Spinal cord (tissue), 10 donors: ENCODE results near the gene TMEM59L. TPM values are rescaled to one million over a fixed set of nuclear protein-coding genes. Genes with fewer than 3 reads are reported as not detected.
A peak's percentile ranks its signal among the peaks of the same experiment; 100 is the strongest.

Experiments
- DNase-seq, 6 donors: peaks; one replicate each; pipeline versions ENCODE4 v3.0.0 to v3.0.0-alpha.2; 2013 to 2015; ENCODE audit warnings: low spot score in 6 of 6, low read depth in 4 of 6
- H3K27ac ChIP-seq: one replicate; pipeline ENCODE4 v1.5.1; 2013; ENCODE audit warnings: low read depth, low read length, control low read depth
- H3K27me3 ChIP-seq: one replicate; pipeline ENCODE4 v1.6.1; 2013; ENCODE audit warnings: low read length; ENCODE audit not compliant: control insufficient read depth, insufficient read depth
- H3K36me3 ChIP-seq: one replicate; pipeline ENCODE4 v1.6.1; 2013; ENCODE audit warnings: low read length; ENCODE audit not compliant: control insufficient read depth, insufficient read depth
- H3K4me1 ChIP-seq: one replicate; pipeline ENCODE4 v1.6.1; 2013; ENCODE audit warnings: low read length; ENCODE audit not compliant: control insufficient read depth, insufficient read depth
- H3K4me3 ChIP-seq: one replicate; pipeline ENCODE4 v1.5.1; 2013; ENCODE audit warnings: low read depth, low read length, control low read depth
- H3K9me3 ChIP-seq: one replicate; pipeline ENCODE4 v1.6.1; 2013; ENCODE audit warnings: low read length; ENCODE audit not compliant: control insufficient read depth, insufficient read depth
- WGBS: methylation state at CpG from one replicate; pipeline ENCODE4 v1.1.5; 2013; ENCODE audit warnings: missing lambda C conversion rate; ENCODE audit not compliant: insufficient coverage; 5-methylcytosine and 5-hydroxymethylcytosine counted together
- long read RNA-seq, 4 donors: transcript quantifications; one replicate each; lab custom pipeline, GENCODE V29; 2026
- polyA plus RNA-seq, 2 donors: library from polyadenylated mRNA; unstranded; fragments of 120-200 nt; gene quantifications; one replicate each; pipeline ENCODE4 v1.2.1, GENCODE V29; 2013; ENCODE audit not compliant: insufficient read length in 2 of 2
- total RNA-seq, 2 donors: library from RNA; depleted of rRNA in 1 of 2; stranded (reverse); fragments of 120-200 nt in 1 of 2; fragments of >200 nt in 1 of 2; gene quantifications; one replicate each; pipeline versions ENCODE4 v1.2.3 to v1.2.4, GENCODE V29; 2013 to 2014
- donor health status: healthy.

Gene TMEM59L
- total RNA-seq: 10 to 100 TPM; 21.4 to 64.1 TPM
- 100 to 1,000 TPM; 307 to 353 TPM for polyA plus RNA-seq
- long read RNA-seq, donor 1, transcript TMEM59L-201 (8 exons, 1,613 nt): major isoform, 108 of 340 reads
- long read RNA-seq, donor 1, transcript TMEM59L-204 (7 exons, 1,683 nt): minor isoform, 14 of 340 reads
- long read RNA-seq, donor 1, partial matches to known transcripts: 209 of 340 reads
- long read RNA-seq, donor 1, other reads (novel, unspliced or antisense): 7 of 340 reads
- long read RNA-seq, donor 2, transcript TMEM59L-201 (8 exons, 1,613 nt): major isoform, 36 of 92 reads
- long read RNA-seq, donor 2, partial matches to known transcripts: 54 of 92 reads
- long read RNA-seq, donor 2, other reads (novel, unspliced or antisense): 0 of 92 reads
- long read RNA-seq, donor 3, transcript TMEM59L-204 (7 exons, 1,683 nt): minor isoform, 7 of 78 reads
- long read RNA-seq, donor 3, transcript TMEM59L-201 (8 exons, 1,613 nt): major isoform, 47 of 78 reads
- long read RNA-seq, donor 3, partial matches to known transcripts: 17 of 78 reads
- long read RNA-seq, donor 3, other reads (novel, unspliced or antisense): 5 of 78 reads
- long read RNA-seq, donor 4, transcript TMEM59L-201 (8 exons, 1,613 nt): major isoform, 8 of 46 reads
- long read RNA-seq, donor 4, partial matches to known transcripts: 35 of 46 reads
- long read RNA-seq, donor 4, other reads (novel, unspliced or antisense): 0 of 46 reads

DNA sequence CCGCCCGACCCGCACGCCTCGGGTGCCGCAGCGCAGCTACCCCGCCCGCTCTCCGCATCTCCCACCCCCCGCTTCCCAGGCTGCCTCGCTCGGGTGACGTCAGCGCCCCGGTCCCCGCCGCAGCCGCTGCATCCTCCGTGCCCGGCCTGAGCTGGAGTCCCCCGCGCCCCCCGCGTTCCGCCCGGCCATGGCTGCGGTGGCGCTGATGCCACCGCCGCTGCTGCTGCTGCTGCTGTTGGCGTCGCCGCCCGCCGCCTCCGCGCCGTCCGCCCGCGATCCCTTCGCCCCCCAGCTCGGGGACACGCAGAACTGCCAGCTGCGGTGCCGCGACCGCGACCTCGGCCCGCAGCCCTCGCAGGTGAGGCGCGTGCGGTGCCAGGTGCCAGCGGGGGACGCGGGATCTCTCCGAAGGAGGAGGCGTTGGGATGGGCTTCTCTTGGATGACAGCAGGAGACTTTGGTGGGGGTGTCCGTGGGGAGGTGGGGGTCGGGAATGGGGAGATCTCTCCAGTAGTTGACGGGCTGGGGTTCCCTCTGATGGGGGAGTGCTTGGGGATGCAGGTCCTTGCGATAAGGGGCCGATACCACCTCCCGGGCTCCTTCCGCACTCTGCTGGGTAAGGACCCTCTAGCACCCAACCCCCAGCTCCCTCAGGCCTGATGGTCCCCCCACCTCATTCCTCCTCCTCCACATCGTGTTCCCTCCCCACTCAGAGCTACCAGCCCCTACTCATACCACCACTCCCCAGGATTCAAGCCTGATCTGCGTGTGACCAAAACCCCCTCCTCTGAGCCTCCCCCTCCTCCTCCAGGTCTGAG lies at the start of gene TMEM59L:
TMEM59L (plus strand) TSS at position 99 of the 817 bp plus-strand sequence; CDS start at position 188, 89 bp downstream.
- H3K27ac ChIP-seq: no peak within 1 kb of the TSS
- peak in 4 of 6 donors; percentile 66 to 94 (median 79) for DNase-seq
- H3K4me3 ChIP-seq: peak within 1 kb of the TSS; percentile 52
- peaks cover 36% of the 10 kb centered on the region for H3K36me3 ChIP-seq
- WGBS: under 1% methylated on average over 65 of the region's 70 CpGs
- no peaks in the 10 kb centered on the region for H3K9me3 ChIP-seq
- H3K27me3 ChIP-seq: peaks cover 49% of the 10 kb centered on the region
- H3K4me1 ChIP-seq: peaks cover 45% of the 10 kb centered on the region

DNA sequence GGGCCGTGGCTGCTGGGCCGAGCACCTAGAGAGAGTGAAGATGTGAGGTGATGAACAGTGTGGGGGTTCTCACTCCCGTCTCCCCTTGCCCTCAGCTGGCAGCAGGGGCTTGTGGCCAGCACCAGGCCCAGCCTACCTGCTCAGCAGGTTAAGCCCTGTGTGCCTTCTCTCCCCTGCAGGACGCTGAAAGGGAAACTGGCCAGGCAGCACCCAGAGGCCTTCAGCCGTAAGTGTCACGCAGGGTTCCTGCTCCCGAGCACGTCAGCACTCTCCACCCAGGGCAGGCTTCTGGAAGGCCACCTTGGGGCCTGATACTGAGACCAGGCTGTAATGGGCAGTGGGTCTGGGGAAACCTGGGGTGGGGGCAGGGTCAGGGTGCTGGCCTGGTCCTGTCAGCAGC lies 45.7 kb upstream of the TMEM59L start:
- H3K4me1 ChIP-seq: peaks cover 7% of the 10 kb centered on the region
- no peak overlapping the region for H3K4me3 ChIP-seq
- DNase-seq: no peak
- H3K36me3 ChIP-seq: peaks cover 73% of the 10 kb centered on the region
- 99% methylated on average over 8 of the region's 8 CpGs for WGBS
- H3K27me3 ChIP-seq: no peaks in the 10 kb centered on the region
- no peaks in the 10 kb centered on the region for H3K9me3 ChIP-seq
- H3K27ac ChIP-seq: no peak overlapping the region

DNA sequence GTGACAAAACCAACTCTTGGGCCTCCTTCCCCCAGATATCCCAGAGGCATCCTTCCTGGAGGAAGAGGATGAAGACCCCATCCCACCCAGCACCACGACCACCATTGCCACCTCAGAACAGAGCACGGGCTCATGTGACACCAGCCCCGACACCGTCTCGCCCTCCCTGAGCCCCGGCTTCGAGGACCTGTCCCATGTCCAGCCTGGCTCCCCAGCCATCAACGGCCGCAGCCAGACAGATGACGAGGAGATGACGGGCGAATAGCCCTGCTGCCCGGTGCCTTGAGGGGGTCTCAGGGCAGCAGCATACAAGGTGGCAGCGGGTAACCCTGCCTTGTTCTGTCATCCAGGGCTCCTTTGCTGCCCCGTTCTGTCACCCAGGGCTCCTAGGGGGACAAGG lies 44.3 kb upstream of the TMEM59L start:
- WGBS: 95% methylated on average over 13 of the region's 15 CpGs
- no peak for DNase-seq
- no peaks in the 10 kb centered on the region for H3K27me3 ChIP-seq
- H3K36me3 ChIP-seq: peaks cover 66% of the 10 kb centered on the region
- peaks cover 21% of the 10 kb centered on the region for H3K4me1 ChIP-seq
- H3K27ac ChIP-seq: no peak overlapping the region
- no peaks in the 10 kb centered on the region for H3K9me3 ChIP-seq
- no peak overlapping the region for H3K4me3 ChIP-seq

DNA sequence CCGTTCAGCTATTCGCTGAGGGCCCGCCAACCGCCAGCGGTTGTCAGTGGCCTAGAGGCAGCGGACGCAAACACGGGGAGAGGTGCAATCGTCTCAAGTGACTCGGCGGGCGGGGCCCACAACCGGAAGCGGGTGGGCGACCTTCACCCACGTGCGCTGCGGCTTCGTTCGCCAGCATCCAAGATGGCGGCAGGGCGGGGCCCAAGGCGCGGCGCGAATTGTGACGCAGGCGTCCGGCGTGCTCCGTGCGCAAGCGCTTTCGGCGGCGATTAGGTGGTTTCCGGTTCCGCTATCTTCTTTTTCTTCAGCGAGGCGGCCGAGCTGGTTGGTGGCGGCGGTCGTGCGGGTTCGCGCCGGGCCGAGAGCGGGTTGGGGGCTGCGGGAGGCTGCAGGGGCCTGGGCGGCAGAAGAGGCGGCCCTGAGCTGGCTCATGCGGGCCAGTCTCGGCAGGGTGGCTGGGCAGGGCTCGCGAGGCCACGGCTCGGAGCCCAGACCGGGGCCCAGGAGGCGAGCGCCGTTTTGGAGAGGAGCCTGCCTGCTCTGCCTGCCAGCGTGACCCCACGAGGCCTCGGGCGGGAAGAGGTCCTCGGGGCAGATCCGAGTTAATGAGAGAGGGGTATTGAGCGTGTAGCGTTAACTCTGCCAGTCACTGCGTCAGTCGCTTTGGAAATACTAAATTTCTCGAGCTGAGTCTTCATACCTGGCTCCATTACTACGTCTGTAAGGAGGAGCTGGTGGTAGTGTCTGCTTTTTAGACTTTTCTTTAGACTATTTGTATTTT lies 40.9 kb upstream of the TMEM59L start, which contains the start of gene UBA52:
UBA52 (plus strand) TSS at position 294 of the 781 bp plus-strand sequence. CDS start 1,444 bp downstream, outside the sequence.
- Histone ChIP-seq H3K4me1 (peaks cover 22% of the 10 kb centered on the region), H3K27me3 (no peaks in the 10 kb centered on the region), H3K4me3 (peak within 1 kb of the TSS; percentile 90), H3K36me3 (peaks cover 65% of the 10 kb centered on the region), H3K9me3 (no peaks in the 10 kb centered on the region), H3K27ac (peak within 1 kb of the TSS; percentile 80)
- DNase-seq: peak; percentile 91 to 99 (median 94)
- WGBS: 0% methylated on average over 72 of the region's 75 CpGs

DNA sequence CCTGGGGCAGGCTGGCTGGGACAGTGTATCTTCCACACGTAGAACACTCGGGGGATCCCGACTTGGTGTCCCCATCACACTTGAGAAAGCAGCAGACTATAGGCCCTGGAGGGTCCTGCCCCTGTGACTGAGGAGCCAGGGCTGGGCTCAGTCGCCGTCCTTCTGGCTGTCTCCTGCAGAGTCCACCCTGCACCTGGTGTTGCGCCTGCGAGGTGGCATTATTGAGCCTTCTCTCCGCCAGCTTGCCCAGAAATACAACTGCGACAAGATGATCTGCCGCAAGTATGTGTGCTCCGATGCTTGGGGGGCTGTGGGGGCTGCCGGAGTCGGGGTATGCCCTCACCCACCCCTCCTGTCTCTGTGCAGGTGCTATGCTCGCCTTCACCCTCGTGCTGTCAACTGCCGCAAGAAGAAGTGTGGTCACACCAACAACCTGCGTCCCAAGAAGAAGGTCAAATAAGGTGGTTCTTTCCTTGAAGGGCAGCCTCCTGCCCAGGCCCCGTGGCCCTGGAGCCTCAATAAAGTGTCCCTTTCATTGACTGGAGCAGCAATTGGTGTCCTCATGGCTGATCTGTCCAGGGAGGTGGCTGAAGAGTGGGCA lies 37.9 kb upstream of the TMEM59L start:
- no peak overlapping the region for H3K27ac ChIP-seq
- 97% methylated on average over 17 of the region's 18 CpGs for WGBS
- no peak overlapping the region for H3K4me3 ChIP-seq
- H3K36me3 ChIP-seq: peaks cover 49% of the 10 kb centered on the region
- DNase-seq: no peak
- H3K9me3 ChIP-seq: no peaks in the 10 kb centered on the region
- H3K4me1 ChIP-seq: peaks cover 22% of the 10 kb centered on the region
- H3K27me3 ChIP-seq: no peaks in the 10 kb centered on the region

DNA sequence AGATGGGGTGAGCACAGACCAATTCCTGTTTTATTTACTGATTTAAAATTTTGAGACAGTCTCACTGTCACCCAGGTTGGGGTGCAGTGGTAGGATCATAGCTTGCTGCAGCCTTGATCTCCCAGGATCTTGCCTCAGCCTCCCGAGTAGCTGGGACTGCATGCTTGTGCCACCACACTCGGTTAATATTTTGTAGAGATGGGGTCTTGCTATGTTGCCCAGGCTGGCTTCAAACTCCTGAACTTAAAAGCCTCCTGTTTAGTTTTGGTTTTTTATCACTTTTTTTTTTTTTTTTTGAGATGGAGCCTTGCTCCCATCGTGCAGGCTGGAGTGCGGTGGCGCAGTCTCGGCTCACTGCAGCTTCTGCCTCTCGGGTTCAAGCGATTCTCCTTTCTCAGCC lies 36.3 kb upstream of the TMEM59L start:
- peaks cover 15% of the 10 kb centered on the region for H3K4me1 ChIP-seq
- WGBS: 88% methylated on average over 6 of the region's 8 CpGs
- DNase-seq: no peak

DNA sequence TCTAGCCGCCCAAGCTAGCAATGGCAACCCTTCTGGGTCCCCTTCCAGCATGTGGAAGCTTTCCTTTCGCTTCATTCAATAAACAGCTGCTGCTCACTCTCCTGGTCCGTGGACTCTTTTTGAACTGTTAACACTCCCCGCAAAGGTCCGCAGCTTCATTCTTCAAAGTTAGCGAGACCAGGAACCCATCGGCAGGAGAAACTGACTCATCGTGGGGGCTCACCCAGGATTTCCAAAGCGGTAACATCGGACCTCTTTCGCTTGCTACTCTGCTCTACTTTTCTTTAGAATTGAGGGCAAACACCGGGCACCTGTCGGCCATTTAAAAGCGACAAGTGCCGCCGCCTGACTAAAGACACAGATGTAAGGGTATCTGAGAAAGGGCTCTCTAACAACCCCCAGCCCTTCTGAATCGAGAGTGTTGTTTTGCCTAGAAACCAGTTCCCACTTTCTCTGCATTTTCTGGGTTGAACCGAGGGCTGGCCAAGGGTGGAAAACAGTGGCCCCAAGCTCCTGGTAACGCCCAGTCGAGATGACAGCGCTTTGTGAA lies 35.2 kb upstream of the TMEM59L start:
- H3K27me3 ChIP-seq: no peaks in the 10 kb centered on the region
- WGBS: 80% methylated on average over 18 of the region's 21 CpGs
- H3K9me3 ChIP-seq: no peaks in the 10 kb centered on the region
- peaks cover 49% of the 10 kb centered on the region for H3K36me3 ChIP-seq
- no peak overlapping the region for H3K4me3 ChIP-seq
- no peak overlapping the region for H3K27ac ChIP-seq
- no peak for DNase-seq
- H3K4me1 ChIP-seq: peaks cover 10% of the 10 kb centered on the region

More for the DNA sequence above, 36.3 kb upstream of the TMEM59L start:
- H3K27me3 ChIP-seq: no peaks in the 10 kb centered on the region
- no peak overlapping the region for H3K4me3 ChIP-seq
- no peak overlapping the region for H3K27ac ChIP-seq
- no peaks in the 10 kb centered on the region for H3K9me3 ChIP-seq
- peaks cover 49% of the 10 kb centered on the region for H3K36me3 ChIP-seq

DNA sequence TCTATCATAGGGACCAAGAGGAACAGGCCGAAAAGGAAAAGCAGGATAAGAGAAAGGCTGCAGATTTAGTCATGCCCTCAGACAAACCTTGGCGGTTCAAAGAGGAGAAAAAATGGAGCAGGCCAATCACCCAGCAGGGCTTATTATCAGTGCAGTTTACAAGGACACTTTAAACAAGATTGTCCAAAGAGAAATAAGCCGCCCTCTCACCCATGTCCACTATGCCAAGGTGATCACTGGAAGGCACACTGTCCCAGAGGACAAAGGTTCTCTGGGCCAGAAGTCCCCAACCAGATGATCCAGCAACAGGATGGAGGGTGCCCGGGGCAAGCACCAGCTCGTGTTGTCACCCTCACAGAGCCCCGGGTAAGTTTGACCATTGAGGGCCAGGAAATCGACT lies 32.4 kb upstream of the TMEM59L start:
- Histone ChIP-seq H3K36me3 (peaks cover 25% of the 10 kb centered on the region), H3K27me3 (no peaks in the 10 kb centered on the region), H3K9me3 (no peaks in the 10 kb centered on the region), H3K4me3 (no peak overlapping the region), H3K27ac (no peak overlapping the region), H3K4me1 (no peaks in the 10 kb centered on the region)
- 74% methylated on average over 7 of the region's 7 CpGs for WGBS
- DNase-seq: no peak
